ENCODE results near the gene PDYN. TPM values are rescaled to one million over a fixed set of nuclear protein-coding genes. Genes with fewer than 3 reads are reported as not detected.

Gene PDYN
- total RNA-seq, 2 experiments from 2014 or later = not detected

DNA sequence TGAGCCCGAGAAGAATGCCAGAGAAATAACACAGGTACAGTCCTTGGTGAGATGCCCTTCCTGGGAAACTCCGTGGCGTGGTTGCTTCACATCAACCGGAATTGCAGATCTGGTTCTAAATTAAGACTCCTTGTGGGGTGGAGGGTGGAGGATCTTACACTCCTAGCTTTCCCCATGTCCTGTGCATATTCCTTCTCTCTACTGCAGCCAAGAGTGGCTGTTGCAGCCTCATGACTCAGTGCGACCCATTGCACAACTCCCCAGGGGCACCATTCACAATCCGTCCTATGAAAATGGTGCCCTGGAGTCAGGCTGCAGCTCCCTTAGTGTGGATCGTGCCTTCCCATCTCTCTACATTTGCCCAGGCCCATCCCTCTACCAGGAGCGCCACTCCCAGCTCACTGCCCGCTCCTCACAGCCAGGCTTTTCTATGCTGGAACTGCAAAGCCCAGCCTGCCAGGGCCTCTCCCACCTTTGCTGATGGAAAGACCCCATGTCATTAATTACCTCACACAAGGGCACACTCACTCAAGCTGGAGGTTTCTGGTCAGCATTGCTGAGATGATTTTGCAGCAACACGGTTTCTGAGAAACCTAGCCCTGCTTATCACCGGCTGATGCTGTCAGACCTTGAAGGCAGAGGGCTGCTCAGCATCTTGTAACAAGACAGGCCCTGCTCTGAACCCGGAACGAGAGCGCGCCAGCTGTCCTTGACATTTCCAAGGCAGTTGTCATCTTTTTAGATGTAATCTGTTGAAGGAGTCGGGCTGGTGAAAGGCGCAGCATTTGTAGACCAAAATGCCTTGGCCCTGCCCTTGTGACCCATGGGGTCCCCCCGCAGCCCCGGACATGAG, 58.9 kb downstream of the PDYN start:
- POLR2A ChIA-PET = no interaction called here
- TF ChIP-seq, protein P1, sequence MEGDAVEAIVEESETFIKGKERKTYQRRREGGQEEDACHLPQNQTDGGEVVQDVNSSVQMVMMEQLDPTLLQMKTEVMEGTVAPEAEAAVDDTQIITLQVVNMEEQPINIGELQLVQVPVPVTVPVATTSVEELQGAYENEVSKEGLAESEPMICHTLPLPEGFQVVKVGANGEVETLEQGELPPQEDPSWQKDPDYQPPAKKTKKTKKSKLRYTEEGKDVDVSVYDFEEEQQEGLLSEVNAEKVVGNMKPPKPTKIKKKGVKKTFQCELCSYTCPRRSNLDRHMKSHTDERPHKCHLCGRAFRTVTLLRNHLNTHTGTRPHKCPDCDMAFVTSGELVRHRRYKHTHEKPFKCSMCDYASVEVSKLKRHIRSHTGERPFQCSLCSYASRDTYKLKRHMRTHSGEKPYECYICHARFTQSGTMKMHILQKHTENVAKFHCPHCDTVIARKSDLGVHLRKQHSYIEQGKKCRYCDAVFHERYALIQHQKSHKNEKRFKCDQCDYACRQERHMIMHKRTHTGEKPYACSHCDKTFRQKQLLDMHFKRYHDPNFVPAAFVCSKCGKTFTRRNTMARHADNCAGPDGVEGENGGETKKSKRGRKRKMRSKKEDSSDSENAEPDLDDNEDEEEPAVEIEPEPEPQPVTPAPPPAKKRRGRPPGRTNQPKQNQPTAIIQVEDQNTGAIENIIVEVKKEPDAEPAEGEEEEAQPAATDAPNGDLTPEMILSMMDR (IDR thresholded peaks at IDR 0.05) = no peak
- H3K4me3 Mint-ChIP-seq = no peak overlapping the region
- H3K27ac Mint-ChIP-seq = no peak overlapping the region
- DNase-seq (no peak), ATAC-seq (no peak)
- CTCF ChIA-PET = interaction anchor here (1.4 to 1.5 kb wide), 2 partner anchors 12 to 30 kb away, joined by 3 to 5 read pairs; no protein-coding TSS in a partner anchor
- no peaks in the 10 kb centered on the region for H3K36me3 Mint-ChIP-seq (ENCODE audit: low read depth)
- no peaks in the 10 kb centered on the region for H3K9me3 Mint-ChIP-seq
- peaks cover 18% of the 10 kb centered on the region for H3K27me3 Mint-ChIP-seq
- intact Hi-C loops (cut with micrococcal nuclease) = no loop called here
- H3K4me1 Mint-ChIP-seq (ENCODE audit: low read depth) = no peaks in the 10 kb centered on the region

DNA sequence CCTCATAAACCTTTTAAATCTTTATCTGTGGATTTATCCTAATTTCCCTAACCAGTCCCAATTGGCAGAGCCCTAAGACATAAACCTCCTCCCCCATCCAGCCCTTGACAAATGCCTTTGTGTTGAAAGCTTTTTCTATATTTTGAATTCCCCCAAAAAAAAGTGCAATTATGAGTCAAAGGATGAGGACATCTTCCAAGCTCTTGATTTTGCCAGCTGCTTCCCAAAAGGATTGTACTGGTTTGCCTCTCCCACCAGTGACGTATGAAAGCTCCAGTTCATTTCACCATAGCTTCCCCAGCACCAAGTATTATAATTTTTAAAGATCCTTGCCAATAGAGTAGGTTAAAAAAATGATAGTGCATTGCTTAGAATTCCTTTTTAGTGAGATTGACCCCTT, 59.7 kb downstream of the PDYN start:
- H3K36me3 Mint-ChIP-seq (ENCODE audit: low read depth) = no peaks in the 10 kb centered on the region
- H3K27me3 Mint-ChIP-seq = peaks cover 19% of the 10 kb centered on the region
- TF ChIP-seq, protein P1 (IDR thresholded peaks at IDR 0.05) = no peak
- H3K4me3 Mint-ChIP-seq = no peak overlapping the region
- H3K4me1 Mint-ChIP-seq (ENCODE audit: low read depth) = no peaks in the 10 kb centered on the region
- DNase-seq (no peak), ATAC-seq (no peak)
- ChIA-PET POLR2A (interaction anchor here (0.7 kb wide), 1 partner anchor 11 kb away, joined by 3 read pairs; no protein-coding TSS in a partner anchor), CTCF (interaction anchor here (1.4 kb wide), 1 partner anchor 31 kb away, joined by 5 read pairs; no protein-coding TSS in a partner anchor)
- H3K9me3 Mint-ChIP-seq = no peaks in the 10 kb centered on the region
- H3K27ac Mint-ChIP-seq = no peak overlapping the region
- intact Hi-C loops (cut with micrococcal nuclease) = no loop called here

DNA sequence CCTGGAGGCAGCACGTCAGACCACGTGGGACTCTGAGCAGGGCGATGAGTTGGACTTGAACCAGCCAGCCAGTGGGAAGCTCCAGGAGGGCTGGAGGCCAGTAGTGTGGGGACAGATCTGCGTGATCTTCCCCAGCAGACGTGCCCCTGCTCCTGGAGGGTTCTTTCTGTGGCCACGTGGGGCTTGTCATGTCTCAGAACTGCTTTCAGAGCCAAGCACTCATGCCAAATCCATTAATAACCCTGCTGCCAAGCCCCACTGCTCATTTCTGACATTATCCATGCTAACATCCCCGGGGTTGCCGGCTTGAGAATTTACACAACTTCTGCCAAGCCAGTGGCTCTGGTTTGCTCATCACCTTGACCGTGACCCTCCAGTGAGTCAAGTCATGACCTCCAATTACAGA, 60.4 kb downstream of the PDYN start:
- H3K9me3 Mint-ChIP-seq = no peaks in the 10 kb centered on the region
- DNase-seq (no peak), ATAC-seq (no peak)
- peaks cover 21% of the 10 kb centered on the region for H3K27me3 Mint-ChIP-seq
- intact Hi-C loops (cut with micrococcal nuclease) = no loop called here
- H3K4me1 Mint-ChIP-seq (ENCODE audit: low read depth) = no peaks in the 10 kb centered on the region
- H3K27ac Mint-ChIP-seq = no peak overlapping the region
- no peaks in the 10 kb centered on the region for H3K36me3 Mint-ChIP-seq (ENCODE audit: low read depth)
- ChIA-PET CTCF (no interaction called here), POLR2A (interaction anchor here (0.7 kb wide), 1 partner anchor 10 kb away, joined by 3 read pairs; no protein-coding TSS in a partner anchor)
- TF ChIP-seq, protein P1 (IDR thresholded peaks at IDR 0.05) = no peak
- H3K4me3 Mint-ChIP-seq = no peak overlapping the region

DNA sequence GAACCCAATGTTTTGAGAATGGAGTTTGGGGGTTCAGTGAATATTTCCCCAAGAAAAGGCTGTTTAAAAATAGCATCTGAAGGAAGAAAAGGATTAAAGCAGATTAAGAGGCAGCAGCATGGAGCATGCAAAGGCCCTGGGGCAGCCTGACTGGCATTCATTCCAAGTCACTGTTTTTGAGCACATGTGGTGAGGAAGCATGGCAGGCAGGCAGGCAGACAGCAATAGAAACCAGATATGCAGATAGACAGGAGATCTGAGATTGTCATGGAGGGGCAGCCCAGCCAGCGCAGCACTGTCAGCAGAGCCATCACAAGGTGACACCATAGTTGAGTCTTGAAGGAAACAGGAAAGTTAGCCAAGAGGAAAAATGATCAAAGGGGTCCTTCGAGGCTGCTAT, 60.9 kb downstream of the PDYN start:
- Mint-ChIP-seq H3K9me3 (no peaks in the 10 kb centered on the region), H3K4me3 (no peak overlapping the region), H3K36me3 (ENCODE audit: low read depth) (no peaks in the 10 kb centered on the region), H3K4me1 (ENCODE audit: low read depth) (no peaks in the 10 kb centered on the region), H3K27ac (no peak overlapping the region), H3K27me3 (peaks cover 25% of the 10 kb centered on the region)
- CTCF ChIA-PET = no interaction called here
- intact Hi-C loops (cut with micrococcal nuclease) = no loop called here
- TF ChIP-seq, protein P1 (IDR thresholded peaks at IDR 0.05) = no peak
- POLR2A ChIA-PET = no interaction called here
- ATAC-seq = no peak
- DNase-seq = no peak

DNA sequence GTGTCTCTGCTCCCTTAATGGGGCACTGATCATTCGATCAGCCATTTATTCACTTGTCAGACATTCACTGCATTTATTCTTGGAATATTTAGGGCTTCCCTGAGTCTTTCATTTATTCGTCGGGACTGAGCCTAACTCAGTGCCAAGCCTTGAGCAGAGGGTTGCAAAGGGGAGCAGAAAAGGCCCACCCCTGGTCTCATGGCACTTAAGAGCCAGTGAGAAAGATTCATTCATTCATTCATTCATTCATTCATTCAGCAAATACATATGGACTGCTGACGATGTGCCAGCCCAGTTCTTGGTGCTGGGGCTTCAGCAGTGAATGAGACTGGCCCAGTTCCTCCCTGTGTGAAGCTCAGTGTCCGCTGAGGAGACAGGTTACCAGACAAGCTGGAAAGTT, 62.0 kb downstream of the PDYN start:
- Mint-ChIP-seq H3K36me3 (ENCODE audit: low read depth) (no peaks in the 10 kb centered on the region), H3K4me1 (ENCODE audit: low read depth) (no peaks in the 10 kb centered on the region), H3K27me3 (peaks cover 23% of the 10 kb centered on the region), H3K27ac (no peak overlapping the region), H3K4me3 (no peak overlapping the region), H3K9me3 (no peaks in the 10 kb centered on the region)
- TF ChIP-seq, protein P1 (IDR thresholded peaks at IDR 0.05) = no peak
- ChIA-PET POLR2A (no interaction called here), CTCF (no interaction called here)
- no peak for ATAC-seq
- intact Hi-C loops (cut with micrococcal nuclease) = no loop called here
- DNase-seq = no peak
